Activated CD4-positive, CD25-positive, alpha-beta regulatory T cell treated with anti-CD3 and anti-CD28 coated beads, Interleukin-2, amount 50 U/mL, for 16 hours (primary cell): Measurements from ENCODE around the gene GAK.
"Not testable (repeated sequence)": the region's sequence is repeated elsewhere in the genome, so short reads cannot be mapped to it uniquely, and the experiment has no call there.

ENCODE experiments used
- DNase-seq: peaks from one replicate; pipeline ENCODE4 v3.0.0-alpha.2; 2020; ENCODE audit warnings: low read depth, low spot score

The GAK gene

GRCh38 chr4:819401-820229, 112.5 kb downstream of the GAK start:
- no peak for DNase-seq

- no peak for DNase-seq
Measured at GRCh38 chr4:818106-818921, 113.8 kb downstream of the GAK start.

DNA sequence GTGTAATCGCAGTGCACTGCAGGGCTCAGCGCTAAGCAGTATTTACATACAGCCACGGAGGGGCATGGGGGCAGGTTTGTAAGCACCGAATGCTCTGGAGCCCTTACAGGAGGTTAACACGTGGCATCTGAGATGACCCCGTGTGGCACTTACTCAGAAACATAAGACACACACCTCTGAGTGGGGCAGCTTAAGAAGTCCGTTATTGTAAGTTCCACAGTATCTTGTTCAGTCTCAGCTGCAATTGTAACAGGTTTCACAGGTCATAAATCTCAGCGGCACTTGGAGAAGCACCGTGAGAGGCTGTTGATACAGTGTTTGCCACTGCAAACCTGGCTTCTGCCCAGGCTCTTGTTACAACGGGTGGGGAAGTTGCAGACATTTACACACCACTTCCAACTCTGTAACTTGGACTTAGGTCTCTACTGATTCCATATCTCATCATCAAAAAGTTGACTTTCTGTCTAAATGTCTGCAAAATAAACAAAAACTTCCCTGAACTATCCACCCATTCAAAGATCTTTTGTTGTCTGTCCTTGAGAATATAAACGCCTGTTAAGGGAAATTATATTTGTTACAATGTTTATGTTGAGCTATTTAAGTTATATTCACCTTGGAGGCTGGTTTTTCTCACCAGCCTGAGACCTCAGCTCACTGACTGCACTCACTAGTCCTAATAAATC, 116.5 kb downstream of the GAK start:
- DNase-seq: no peak

GRCh38 chr4:814312-814850, 117.7 kb downstream of the GAK start:
- no peak for DNase-seq

- DNase-seq: no peak
Measured at GRCh38 chr4:813900-814299, 118.2 kb downstream of the GAK start.

- DNase-seq: no peak
Measured at GRCh38 chr4:808860-809570, 123.1 kb downstream of the GAK start.

DNA sequence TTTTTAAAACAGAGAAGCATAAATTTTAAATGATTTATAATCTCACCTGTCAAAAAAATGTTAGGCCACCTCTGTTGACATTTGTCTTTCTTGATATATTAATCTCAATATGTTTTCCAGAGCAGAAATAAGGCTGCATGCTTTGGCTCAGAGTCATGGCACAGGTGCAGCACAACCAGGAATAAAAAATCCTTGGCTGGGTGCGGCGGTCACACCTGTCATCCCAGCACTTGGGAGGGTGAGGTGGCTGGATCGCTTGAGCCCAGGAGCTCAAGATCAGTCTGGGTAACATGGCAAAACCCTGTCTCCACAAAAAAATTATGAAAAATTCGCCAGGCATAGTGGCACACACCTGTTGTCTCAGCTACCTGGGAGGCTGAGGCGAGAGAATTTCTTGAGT, 124.3 kb downstream of the GAK start:
- no peak for DNase-seq

DNA sequence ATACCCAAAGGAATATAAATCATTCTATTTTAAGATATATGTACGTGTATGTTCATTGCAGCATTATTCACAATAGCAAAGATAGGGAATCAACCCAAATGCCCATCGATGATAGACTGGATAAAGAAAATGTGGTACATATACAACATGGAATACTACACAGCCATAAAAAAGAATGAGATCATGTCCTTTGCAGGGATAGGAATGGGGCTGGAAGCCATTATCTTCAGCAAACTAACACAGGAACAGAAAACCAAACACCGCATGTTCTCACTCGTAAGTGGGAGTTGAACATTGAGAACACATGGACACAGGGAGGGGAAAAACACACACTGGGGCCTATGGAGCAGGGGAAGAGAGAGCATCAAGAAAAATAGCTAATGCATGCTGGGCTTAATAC, 125.1 kb downstream of the GAK start:
- not testable (repeated sequence) for DNase-seq

DNA sequence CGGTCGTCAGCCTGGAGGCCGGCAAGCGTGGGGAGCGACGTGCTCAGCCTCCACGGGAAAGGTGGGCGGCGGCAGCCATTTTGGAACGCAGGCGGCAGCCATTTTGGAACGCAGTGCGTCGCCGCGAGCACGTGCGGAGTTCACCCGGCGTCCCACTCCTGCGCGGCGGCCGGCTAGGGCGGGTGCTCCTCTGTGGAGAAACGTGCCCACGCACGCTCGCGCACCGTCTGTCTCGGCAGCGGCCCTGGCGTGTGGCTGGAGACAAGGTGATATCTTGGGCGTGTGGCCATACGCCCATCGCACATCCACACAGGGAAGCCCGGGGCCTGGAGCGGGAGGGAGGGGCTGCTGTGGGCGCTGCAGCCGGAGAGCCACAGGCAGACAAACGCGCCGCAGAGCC, 127.3 kb downstream of the GAK start:
- DNase-seq: no peak

DNA sequence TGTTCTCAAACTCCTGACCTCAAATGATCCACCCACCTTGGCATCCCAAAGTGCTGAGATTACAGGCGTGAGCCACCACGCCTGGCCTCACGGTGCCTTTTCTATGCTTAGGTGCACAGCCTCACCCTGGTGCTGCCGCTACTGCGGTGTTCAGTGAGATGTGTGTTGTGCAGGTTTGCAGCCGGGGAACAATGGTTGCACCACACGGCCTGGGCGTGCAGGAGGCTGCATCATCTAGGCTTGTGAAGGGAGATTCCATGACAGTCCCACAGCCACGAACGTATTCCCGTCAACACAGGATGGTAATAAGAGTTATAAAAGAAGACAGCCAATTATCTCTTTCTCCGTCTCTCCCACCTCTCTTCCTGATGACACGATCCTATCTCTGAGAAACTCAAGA, 128.2 kb downstream of the GAK start:
- no peak for DNase-seq

DNA sequence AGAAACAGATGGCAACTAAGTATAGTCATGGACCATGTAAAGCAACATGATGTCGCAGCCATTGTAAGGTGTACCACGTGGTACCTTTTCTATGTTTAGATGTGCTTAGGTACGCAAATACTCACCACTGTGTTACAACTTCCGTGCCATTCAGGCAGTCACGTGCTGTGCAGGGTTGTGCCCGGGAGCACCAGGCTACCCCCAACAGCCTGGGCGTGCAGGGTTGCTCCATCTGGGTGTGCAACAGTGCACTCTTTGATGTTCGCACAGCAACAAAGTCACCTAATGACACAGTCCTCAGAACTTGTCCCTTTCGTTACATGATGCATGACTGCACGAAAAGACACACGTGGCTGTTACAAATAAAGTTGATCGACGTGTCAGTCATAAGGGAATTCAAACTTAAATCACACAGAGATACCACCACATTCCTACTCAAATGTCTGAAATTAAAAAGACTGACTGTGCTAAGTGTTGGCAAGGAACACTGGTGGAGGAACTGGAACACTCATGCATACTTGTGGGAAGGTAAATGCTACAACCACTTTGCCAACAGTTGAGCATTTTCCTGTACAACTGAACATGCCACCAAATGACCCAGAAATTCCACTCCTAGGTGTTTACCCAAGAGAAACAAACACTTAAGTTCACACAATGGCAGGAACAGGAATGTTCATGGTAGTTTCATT, 130.5 kb downstream of the GAK start:
- no peak for DNase-seq
